NOMO-1 treated with DMSO at 0.1 percent for 48 hours (cell line): Measurements from ENCODE around the gene GAREM2.

Experiments
- DNase-seq: peaks from one replicate; lab custom pipeline; 2025; ENCODE audit not compliant: unreplicated experiment; lab: John Stamatoyannopoulos, UW

Gene GAREM2

DNA sequence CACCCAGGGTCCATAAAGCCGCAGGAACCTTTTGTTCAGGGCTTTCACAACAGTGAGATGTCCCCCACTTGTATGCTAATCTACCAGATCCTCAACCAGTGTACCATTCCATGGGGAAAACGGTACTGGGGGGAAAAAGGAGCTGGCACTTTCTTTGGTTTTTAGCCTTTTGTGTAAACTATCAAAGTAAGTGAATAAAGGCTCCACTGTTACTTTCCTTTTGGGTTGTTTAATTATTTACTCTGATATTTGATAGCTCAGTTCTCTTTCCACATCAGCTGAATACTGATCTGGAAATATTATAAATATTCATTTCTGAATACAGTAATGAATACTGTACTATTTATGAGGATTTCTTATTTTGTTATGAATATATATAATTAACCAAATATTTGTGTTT is 51.2 kb downstream of the GAREM2 start:
- no peak for DNase-seq

DNA sequence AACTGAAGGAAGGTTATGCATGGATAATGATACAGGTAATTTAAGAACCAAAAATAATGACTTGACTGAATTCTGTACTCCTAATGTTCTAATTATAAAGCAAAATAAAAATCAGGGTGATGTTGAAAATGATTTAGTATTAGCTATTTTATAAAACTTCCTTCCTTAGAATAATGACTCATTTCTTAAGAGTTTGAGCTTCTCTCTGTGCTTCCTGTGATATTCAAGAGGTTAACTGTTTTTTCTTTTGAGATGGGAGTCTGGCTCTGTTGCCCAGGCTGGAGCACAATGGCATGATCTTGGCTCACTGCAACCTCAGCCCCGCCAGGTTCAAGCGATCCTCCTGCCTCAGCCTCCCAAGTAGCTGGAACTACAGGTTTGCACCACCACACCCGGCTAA is 56.7 kb downstream of the GAREM2 start:
- no peak for DNase-seq

DNA sequence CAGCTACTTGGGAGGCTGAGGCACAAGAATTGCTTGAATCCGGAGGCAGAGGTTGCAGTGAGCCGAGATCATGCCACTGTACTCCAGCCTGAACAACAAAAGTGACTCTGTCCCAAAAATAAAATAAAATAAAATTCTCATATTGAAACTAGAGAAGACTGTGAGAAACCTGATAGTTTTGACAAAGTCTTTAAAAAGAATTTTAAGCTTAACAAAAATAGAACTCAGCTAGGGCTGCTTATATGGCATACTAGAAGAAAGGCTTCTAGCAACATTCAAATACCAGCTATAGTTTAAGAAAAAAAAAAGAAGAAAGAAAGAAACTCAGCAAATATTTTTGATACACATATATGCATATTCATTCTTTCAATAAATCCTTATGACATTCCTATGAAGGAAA is 57.9 kb downstream of the GAREM2 start:
- DNase-seq = no peak

- no peak for DNase-seq
Observed at GRCh38 chr2:26235089-26235488, 62.2 kb downstream of the GAREM2 start.

- no peak for DNase-seq
Observed at GRCh38 chr2:26237868-26238267, 65.0 kb downstream of the GAREM2 start.

DNA sequence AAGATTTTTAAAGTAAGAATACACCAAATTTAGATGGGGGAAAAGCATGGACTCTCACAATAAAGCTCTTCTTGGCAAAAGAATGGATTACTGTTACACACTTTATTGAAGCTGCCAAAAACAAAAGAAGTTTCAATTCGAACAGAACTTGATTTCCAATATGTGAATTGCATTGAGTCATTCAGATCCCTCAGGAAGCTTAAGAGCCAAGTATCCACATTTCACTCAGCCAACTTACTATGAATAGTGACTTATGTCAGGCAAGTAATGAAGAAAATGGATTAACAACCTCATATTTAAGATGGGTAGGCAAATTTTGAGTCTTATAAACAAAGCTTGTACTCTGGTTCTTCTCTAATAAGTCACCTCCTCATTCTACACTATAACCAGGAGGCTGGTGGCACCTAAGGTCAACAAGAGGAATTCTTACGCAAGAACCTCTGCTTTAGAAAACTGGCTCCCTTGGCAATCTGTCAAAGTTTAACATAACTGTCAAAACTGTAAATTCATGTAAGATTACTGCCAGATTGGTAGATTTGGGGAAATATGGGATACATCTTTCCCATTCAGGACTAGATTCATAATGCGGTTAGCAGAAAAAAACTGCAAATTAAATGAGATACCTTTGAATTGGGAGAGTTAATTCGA is 65.5 kb downstream of the GAREM2 start:
- peak; percentile 44 for DNase-seq
